K562 (cell line): Measurements from ENCODE around the gene ANAPC13. TPM values are rescaled to one million over a fixed set of nuclear protein-coding genes. Genes with fewer than 3 reads are reported as not detected.
A peak's percentile ranks its signal among the peaks of the same experiment; 100 is the strongest.

ENCODE experiments used
- BHLHE40 ChIP-seq: IDR thresholded peaks from 2 replicates; pipeline ENCODE4 v1.6.1; 2011; ENCODE audit warnings: low read length, improper control_type of control experiment
- DIDO1 ChIP-seq: fragments of 450-650 bp; IDR thresholded peaks from 2 replicates; pipeline ENCODE4 v1.6.1; 2016; ENCODE audit warnings: low read depth, missing biosample characterization, missing genetic modification characterization
- E2F1 ChIP-seq: sonication (generic); formaldehyde crosslinking; IDR thresholded peaks from 2 replicates; pipeline ENCODE4 v1.8.1; 2023; ENCODE audit warnings: mild to moderate bottlenecking, missing genetic modification reagents, moderate library complexity
- EGR1 ChIP-seq: fragments of 450-650 bp; conservative IDR thresholded peaks from 2 replicates; pipeline ENCODE4 v1.6.1; 2017; ENCODE audit warnings: mild to moderate bottlenecking
- FOXA3 ChIP-seq, 2 experiments: fragments of 450-650 bp in 1 of 2; sonication (generic) in 1 of 2; formaldehyde crosslinking; IDR thresholded peaks in 1 of 2; conservative IDR thresholded peaks in 1 of 2; 2 replicates each; pipeline versions ENCODE4 v1.4.0 to v1.8.0; 2020 to 2022; ENCODE audit warnings: mild to moderate bottlenecking in 2 of 2, missing genetic modification reagents in 1 of 2
- KDM5B ChIP-seq: fragments of 200-600 bp; sonication (generic); IDR thresholded peaks from 2 replicates; pipeline ENCODE4 v1.6.1; 2012; ENCODE audit warnings: low read depth, mild to moderate bottlenecking, moderate library complexity, low read length, control low read depth, inconsistent platforms; ENCODE audit not compliant: insufficient replicate concordance
- NR2C1 ChIP-seq, 2 experiments: fragments of 450-650 bp; IDR thresholded peaks; 2 replicates each; pipeline ENCODE4 v1.6.1; 2017; ENCODE audit warnings: mild to moderate bottlenecking in 2 of 2, antibody characterized with exemption in 1 of 2, inconsistent platforms in 1 of 2, missing compliant biosample characterization in 1 of 2, missing genetic modification characterization in 1 of 2
- POU5F1 ChIP-seq: fragments of 150-350 bp; IDR thresholded peaks from 2 replicates; pipeline ENCODE4 v1.6.1; 2014; ENCODE audit warnings: borderline replicate concordance, low read length, low read depth, mild to moderate bottlenecking; ENCODE audit not compliant: partially characterized antibody
- SUPT5H ChIP-seq: fragments of 450-650 bp; IDR thresholded peaks from 2 replicates; pipeline ENCODE4 v1.6.1; 2016
- USF2 ChIP-seq: sonication (generic); formaldehyde crosslinking; IDR thresholded peaks from 2 replicates; pipeline ENCODE4 v1.5.0; 2020; ENCODE audit warnings: missing genetic modification reagents
- polyA plus RNA-seq, 8 experiments: library from polyadenylated mRNA; depleted of rRNA in 4 of 8; stranded (reverse) in 5 of 8; unstranded in 3 of 8; fragments of >200 nt; fragmentation: Nextera tagmentation in 2 of 8; fragmentation: Illumina TruSeq in 1 of 8; extraction: Ambion mirVana in 2 of 8; extraction: Trizol in 1 of 8; gene quantifications; 2 replicates each; pipeline versions ENCODE4 v1.2.1 to v1.2.3, GENCODE V29; 2011 to 2014; ENCODE audit warnings: inconsistent platforms in 1 of 8, missing spikeins in 1 of 8
- total RNA-seq, 7 experiments: library from RNA; depleted of rRNA in 6 of 7; stranded (reverse); fragments of >200 nt in 6 of 7; fragmentation: Illumina TruSeq in 2 of 7; extraction: Trizol in 2 of 7; gene quantifications; 2 replicates each; pipeline versions ENCODE4 v1.2.1 to v1.2.3, GENCODE V29; 2011 to 2021; ENCODE audit warnings: low replicate concordance in 1 of 7

ANAPC13 gene
- total and polyA plus RNA-seq, 9 of the 15 experiments (the other 6 are each of a cell fraction or from before 2014, with no cell fraction given) = 48.5 to 238 (median 68.5) TPM

- peak; percentile 85 for TF ChIP-seq SUPT5H
- TF ChIP-seq POU5F1 = peak; percentile 29
- TF ChIP-seq DIDO1 (tag) = peak; percentile 48; the same call in 1 of the 2 replicates
- TF ChIP-seq EGR1 = peak; percentile 95
- peak; percentile 97 for TF ChIP-seq BHLHE40
- TF ChIP-seq KDM5B = peak; percentile 74
- peak; percentile 63; the same call in 1 of the 2 replicates for TF ChIP-seq E2F1 (CRISPR knock-in tag)
- peak; percentile 12; the same call in 1 of the 2 replicates for TF ChIP-seq NR2C1 (IDR thresholded peaks at IDR 0.05)
- no peak for TF ChIP-seq NR2C1 (tag; IDR thresholded peaks at IDR 0.05)
- TF ChIP-seq FOXA3 (CRISPR knock-in tag; conservative IDR thresholded peaks at IDR 0.05 in 1 of 2, IDR thresholded peaks at IDR 0.05 in 1 of 2) = peak in 1 of 2 experiments; percentile 52; a peak in 1 of 4 replicates
- peak; percentile 88 for TF ChIP-seq USF2 (CRISPR knock-in tag)
These were observed at the start of gene ANAPC13, which contains the start of gene CEP63 (continued) for GRCh38 chr3:134485718-134486576.
